ENCODE data around the gene SOSTDC1. TPM values are rescaled to one million over a fixed set of nuclear protein-coding genes. Genes with fewer than 3 reads are reported as not detected.

Gene SOSTDC1
- total RNA-seq, 1 experiment from 2014 or later = 0.20 TPM

DNA sequence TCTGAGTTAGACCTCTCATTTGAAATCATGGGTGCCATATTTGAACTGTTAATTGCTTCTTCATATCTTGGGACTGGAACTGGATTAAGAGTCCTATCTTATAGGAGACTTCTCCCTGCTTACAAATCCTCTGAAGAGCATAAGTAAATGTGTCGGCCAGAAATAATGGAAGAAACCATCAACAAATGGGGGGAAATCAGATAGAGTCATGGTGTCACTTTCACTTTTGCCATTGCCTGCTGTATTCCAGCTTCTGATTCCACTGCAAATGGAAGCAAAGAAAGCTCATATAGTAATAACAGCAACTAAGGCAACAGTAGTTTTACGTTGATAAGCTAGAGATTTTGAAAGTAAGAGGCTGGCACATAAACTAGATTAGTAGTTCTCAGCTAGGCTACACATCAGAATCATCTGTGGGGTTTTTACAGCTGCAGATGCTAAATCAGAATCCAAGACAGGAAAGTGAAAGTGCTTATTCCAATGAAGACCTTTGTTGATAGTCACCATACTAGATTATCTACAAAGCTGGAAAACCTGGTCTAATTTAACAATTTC, 31.9 kb downstream of the SOSTDC1 start:
- Histone ChIP-seq H3K4me2 (ENCODE audit: low read length) (no peak overlapping the region), H3K79me2 (ENCODE audit: insufficient read depth, low read length) (no peaks in the 10 kb centered on the region), H3K4me1 (ENCODE audit: control insufficient read depth in 1 of 2, insufficient read depth in 2 of 2, low read length in 2 of 2) (peaks cover 0 to 6% of the 10 kb centered on the region in 2 experiments; a peak in 2 of 4 replicates), H3K4me3 (replicated peaks in 1 of 2; ENCODE audit: low read depth in 1 of 2, low read length in 2 of 2) (no peak overlapping the region), H3K36me3 (ENCODE audit: control insufficient read depth in 1 of 2, insufficient read depth in 2 of 2, low read length in 2 of 2) (no peaks in the 10 kb centered on the region), H3K27me3 (ENCODE audit: insufficient read depth, low read length) (no peaks in the 10 kb centered on the region), H3K9me3 (ENCODE audit: control insufficient read depth in 1 of 2, insufficient read depth in 1 of 2, low read depth in 1 of 2, low read length in 2 of 2) (no peaks in the 10 kb centered on the region), H3K9me2 (ENCODE audit: insufficient read depth) (0 out of 2 replicates have a peak, but pooled peaks cover 4% of the 10 kb centered on the region), H3K9ac (ENCODE audit: low read length) (no peak overlapping the region), H4K20me1 (ENCODE audit: insufficient read depth) (no peaks in the 10 kb centered on the region), H2AFZ (ENCODE audit: low read depth, low read length, poor library complexity, severe bottlenecking) (peak overlapping the region; percentile 0), H3K27ac (ENCODE audit: low read depth, low read length) (no peak overlapping the region)
- DNase-seq (ENCODE audit: low read depth, low spot score) (no peak), ATAC-seq (no peak)
- intact Hi-C loops (cut with micrococcal nuclease) = loop anchor here (5.0 kb wide), 1 partner anchor 484 kb away; no protein-coding TSS in a partner anchor
- ChIA-PET CTCF (interaction anchor here (2.0 to 5.8 kb wide), 3 partner anchors 10 to 133 kb away, joined by 5 to 74 read pairs (median 7); no protein-coding TSS in a partner anchor), RAD21 (ENCODE audit: low non-redundant PET in 1 of 2, low total read pairs in 2 of 2, uncharacterized antibody in 2 of 2, unreplicated experiment in 2 of 2) (interaction anchor here (1.1 to 2.5 kb wide), 3 partner anchors 51 to 131 kb away, joined by 3 to 13 read pairs (median 6); no protein-coding TSS in a partner anchor), POLR2A (interaction anchor here (2.0 to 2.9 kb wide), 2 partner anchors 13 to 131 kb away, joined by 4 to 7 read pairs; no protein-coding TSS in a partner anchor)
- BruUV-seq (replicated peaks) = no TSS peak
- TF ChIP-seq RAD21 (IDR thresholded peaks at IDR 0.05; ENCODE audit: low read depth) = no peak
- no peak for TF ChIP-seq FOSL1 (IDR thresholded peaks at IDR 0.05; ENCODE audit: low read depth)
- no peak for TF ChIP-seq SIN3A (IDR thresholded peaks at IDR 0.05; ENCODE audit: low read depth)
- TF ChIP-seq, protein P1, sequence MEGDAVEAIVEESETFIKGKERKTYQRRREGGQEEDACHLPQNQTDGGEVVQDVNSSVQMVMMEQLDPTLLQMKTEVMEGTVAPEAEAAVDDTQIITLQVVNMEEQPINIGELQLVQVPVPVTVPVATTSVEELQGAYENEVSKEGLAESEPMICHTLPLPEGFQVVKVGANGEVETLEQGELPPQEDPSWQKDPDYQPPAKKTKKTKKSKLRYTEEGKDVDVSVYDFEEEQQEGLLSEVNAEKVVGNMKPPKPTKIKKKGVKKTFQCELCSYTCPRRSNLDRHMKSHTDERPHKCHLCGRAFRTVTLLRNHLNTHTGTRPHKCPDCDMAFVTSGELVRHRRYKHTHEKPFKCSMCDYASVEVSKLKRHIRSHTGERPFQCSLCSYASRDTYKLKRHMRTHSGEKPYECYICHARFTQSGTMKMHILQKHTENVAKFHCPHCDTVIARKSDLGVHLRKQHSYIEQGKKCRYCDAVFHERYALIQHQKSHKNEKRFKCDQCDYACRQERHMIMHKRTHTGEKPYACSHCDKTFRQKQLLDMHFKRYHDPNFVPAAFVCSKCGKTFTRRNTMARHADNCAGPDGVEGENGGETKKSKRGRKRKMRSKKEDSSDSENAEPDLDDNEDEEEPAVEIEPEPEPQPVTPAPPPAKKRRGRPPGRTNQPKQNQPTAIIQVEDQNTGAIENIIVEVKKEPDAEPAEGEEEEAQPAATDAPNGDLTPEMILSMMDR (IDR thresholded peaks at IDR 0.05 in 2 of 3, conservative IDR thresholded peaks at IDR 0.05 in 1 of 3; ENCODE audit: borderline replicate concordance in 1 of 3, insufficient read depth in 1 of 3, low read depth in 2 of 3, low read length in 2 of 3) = no peak
- no peak for TF ChIP-seq CEBPB (IDR thresholded peaks at IDR 0.05; ENCODE audit: low read depth)
- no peak for TF ChIP-seq JUND (IDR thresholded peaks at IDR 0.05)
- TF ChIP-seq POLR2AphosphoS5 (IDR thresholded peaks at IDR 0.05; ENCODE audit: low read depth, low read length) = no peak
- TF ChIP-seq YY1 (IDR thresholded peaks at IDR 0.05; ENCODE audit: extremely low read depth, insufficient replicate concordance, low read depth, low read length) = no peak
- no peak for TF ChIP-seq ZNF274 (IDR thresholded peaks at IDR 0.05; ENCODE audit: low read depth, low read length)
- TF ChIP-seq, protein P2, sequence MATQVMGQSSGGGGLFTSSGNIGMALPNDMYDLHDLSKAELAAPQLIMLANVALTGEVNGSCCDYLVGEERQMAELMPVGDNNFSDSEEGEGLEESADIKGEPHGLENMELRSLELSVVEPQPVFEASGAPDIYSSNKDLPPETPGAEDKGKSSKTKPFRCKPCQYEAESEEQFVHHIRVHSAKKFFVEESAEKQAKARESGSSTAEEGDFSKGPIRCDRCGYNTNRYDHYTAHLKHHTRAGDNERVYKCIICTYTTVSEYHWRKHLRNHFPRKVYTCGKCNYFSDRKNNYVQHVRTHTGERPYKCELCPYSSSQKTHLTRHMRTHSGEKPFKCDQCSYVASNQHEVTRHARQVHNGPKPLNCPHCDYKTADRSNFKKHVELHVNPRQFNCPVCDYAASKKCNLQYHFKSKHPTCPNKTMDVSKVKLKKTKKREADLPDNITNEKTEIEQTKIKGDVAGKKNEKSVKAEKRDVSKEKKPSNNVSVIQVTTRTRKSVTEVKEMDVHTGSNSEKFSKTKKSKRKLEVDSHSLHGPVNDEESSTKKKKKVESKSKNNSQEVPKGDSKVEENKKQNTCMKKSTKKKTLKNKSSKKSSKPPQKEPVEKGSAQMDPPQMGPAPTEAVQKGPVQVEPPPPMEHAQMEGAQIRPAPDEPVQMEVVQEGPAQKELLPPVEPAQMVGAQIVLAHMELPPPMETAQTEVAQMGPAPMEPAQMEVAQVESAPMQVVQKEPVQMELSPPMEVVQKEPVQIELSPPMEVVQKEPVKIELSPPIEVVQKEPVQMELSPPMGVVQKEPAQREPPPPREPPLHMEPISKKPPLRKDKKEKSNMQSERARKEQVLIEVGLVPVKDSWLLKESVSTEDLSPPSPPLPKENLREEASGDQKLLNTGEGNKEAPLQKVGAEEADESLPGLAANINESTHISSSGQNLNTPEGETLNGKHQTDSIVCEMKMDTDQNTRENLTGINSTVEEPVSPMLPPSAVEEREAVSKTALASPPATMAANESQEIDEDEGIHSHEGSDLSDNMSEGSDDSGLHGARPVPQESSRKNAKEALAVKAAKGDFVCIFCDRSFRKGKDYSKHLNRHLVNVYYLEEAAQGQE (IDR thresholded peaks at IDR 0.05; ENCODE audit: low read depth) = no peak
- no peak for TF ChIP-seq CBX3 (IDR thresholded peaks at IDR 0.05; ENCODE audit: low read depth)
- TF ChIP-seq TCF7L2 (IDR thresholded peaks at IDR 0.05; ENCODE audit: borderline replicate concordance, extremely low read depth, insufficient read depth, insufficient read length) = no peak
- TF ChIP-seq EZH2phosphoT487 (IDR thresholded peaks at IDR 0.05; ENCODE audit: borderline replicate concordance) = no peak
- TF ChIP-seq EGR1 (IDR thresholded peaks at IDR 0.05; ENCODE audit: low read depth) = no peak
- TF ChIP-seq EZH2 (IDR thresholded peaks at IDR 0.05) = no peak
- TF ChIP-seq ELF1 (IDR thresholded peaks at IDR 0.05; ENCODE audit: borderline replicate concordance, low read depth) = no peak
- TF ChIP-seq, protein P3, sequence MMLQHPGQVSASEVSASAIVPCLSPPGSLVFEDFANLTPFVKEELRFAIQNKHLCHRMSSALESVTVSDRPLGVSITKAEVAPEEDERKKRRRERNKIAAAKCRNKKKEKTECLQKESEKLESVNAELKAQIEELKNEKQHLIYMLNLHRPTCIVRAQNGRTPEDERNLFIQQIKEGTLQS (IDR thresholded peaks at IDR 0.05) = no peak
- no peak for TF ChIP-seq POLR2A (IDR thresholded peaks at IDR 0.05; ENCODE audit: borderline replicate concordance, extremely low read depth, insufficient read depth, insufficient read length)
